HG03521 (cell line): ENCODE data around the gene TAS1R3.

ENCODE experiments used
- ATAC-seq: cut with Tn5 transposase; IDR thresholded peaks from one replicate; pipeline ENCODE4 v1.9.1; 2021; ENCODE audit warnings: mild to moderate bottlenecking, moderate library complexity; ENCODE audit not compliant: unreplicated experiment

The TAS1R3 gene

DNA sequence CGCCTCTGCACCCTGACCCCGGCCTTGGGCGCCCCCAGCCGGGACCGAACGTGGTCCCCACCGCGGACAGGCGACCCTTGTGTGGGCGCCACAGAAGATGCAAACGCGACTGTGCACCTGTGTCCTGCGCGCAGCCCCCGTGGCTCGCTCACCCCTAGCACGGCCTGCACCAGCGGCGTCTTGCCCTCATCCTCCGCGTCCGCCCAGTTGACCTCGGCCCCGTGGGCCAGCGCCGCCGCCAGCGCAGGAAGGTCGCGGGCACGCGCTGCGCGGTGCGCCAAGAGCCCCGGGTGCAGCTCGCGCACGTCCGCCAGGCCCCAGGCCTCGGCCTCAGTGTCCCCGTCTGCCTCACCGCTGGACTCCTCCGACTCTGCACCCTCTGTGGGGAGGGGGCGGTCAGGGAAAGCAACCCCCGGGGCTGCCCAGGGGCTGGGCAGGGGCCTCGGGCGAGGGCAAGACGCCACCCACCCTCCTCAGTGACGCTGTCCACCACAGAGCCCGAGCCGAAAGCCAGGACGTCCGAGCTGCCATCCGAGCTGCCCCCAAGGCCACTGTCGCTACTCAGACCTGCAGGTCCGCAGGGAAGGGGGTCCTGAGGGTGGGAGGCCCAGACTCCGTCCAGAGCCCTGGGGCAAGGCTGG is 36.7 kb upstream of the TAS1R3 start:
- ATAC-seq = no peak

DNA sequence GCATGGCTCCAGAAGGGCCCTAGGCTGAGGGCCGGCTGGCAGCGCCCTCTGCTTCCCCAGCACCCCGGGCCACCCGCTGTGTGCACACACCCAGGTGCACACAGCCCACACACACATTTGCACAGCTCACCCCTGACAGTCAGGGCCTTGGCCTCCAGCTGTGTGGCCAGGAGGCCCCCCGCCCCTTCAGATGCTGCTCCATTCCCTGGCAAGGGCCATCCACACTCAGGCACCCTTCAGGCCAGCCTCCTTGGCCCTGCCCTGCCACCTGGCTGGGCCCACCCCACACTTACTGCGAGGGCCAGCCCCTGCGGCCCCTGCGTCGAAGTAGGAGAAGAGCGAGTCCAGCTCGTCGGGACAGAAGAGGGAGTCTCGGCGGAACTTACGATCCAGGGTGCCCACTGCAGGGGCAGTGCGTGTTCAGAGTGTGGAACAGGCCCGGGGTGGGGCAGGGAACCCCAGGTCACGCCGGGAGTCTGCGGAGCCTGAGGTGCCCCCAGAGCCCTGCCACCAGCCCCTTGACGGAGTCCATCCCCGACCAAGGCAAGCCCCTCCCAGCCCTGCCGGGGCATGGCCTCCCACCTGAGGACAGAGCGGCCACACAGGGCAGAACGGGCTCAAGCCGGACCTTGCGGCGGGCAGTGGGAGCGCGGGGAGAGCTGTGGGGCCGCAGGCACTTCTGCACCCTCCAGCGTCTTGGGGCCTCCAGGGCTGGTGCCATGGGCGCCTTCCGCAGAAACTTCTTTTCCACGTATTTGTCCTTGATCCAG is 35.7 kb upstream of the TAS1R3 start:
- ATAC-seq = no peak

DNA sequence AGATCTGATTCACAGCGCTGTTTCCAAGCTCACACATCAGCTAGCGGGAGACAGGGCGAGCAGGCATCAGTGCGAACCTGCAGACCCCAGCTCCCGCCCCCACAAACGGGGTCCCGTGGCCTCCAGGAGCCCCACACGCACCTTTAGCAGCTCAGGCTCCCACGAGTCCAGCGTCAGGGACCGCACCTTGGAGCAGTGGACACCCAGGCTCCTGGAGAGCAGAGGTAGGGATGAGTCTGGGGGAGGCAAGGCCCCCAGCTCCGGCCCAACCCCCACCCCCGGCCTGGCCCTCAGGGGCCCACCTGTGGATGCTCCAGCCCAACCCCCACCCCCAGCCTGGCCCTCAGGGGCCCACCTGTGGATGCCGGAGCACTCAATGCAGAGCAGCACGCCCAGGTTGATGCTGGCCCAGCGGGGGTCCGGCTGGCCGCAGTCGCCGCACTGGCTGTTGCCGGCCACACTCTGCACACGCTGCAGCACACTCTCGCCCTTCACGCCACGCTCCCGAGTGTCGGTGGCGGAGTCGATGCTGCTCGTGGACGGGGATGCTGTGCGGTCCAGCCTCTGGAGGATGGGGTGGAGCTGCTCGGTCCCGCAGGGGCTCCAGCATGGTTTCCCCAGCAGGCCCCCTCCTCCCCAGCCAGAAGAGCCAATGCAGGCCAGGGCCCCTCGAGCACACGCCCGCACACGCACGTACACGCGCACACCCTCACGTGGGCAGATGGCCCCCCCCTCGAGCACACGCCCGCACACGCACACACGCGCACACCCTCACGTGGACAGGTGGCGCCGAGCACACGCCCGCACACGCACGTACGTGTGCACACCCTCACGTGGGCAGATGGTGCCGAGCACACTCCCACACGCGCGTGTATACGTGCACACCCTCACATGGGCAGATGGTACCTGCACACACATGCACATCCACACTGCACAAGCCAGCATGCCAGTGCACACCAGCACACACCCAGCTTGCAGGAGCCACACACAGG is 34.7 kb upstream of the TAS1R3 start:
- ATAC-seq = no peak

DNA sequence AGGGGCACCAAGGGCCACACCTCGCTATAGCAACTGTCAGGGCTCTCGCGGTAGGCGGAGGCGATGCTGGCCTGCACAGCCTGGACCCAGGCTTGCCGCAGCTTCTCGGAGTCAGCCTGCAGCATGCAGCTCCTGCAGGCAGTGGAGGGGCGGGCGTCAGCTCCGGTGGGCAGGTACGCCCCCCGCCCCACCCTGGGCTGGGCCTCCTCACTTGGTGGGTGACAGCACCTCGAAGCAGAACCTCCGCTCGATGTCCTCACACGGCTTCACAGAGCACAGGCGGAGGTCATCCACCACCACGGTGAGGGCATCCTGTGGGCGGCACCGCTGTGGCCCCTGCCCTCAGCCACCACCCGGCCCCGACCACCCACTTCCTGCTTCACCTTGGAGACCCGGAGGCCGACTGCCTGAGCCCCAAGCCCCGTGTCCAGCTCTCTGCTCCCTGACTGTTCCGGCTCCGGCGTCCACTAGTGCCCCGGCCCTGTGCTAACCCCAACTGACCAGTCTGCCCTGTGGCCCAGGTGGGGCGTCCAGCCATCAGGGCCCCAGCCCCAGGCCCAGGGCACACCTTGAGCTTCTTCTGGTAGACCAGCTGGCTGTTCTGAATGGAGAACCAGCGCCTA is 33.2 kb upstream of the TAS1R3 start:
- no peak for ATAC-seq

DNA sequence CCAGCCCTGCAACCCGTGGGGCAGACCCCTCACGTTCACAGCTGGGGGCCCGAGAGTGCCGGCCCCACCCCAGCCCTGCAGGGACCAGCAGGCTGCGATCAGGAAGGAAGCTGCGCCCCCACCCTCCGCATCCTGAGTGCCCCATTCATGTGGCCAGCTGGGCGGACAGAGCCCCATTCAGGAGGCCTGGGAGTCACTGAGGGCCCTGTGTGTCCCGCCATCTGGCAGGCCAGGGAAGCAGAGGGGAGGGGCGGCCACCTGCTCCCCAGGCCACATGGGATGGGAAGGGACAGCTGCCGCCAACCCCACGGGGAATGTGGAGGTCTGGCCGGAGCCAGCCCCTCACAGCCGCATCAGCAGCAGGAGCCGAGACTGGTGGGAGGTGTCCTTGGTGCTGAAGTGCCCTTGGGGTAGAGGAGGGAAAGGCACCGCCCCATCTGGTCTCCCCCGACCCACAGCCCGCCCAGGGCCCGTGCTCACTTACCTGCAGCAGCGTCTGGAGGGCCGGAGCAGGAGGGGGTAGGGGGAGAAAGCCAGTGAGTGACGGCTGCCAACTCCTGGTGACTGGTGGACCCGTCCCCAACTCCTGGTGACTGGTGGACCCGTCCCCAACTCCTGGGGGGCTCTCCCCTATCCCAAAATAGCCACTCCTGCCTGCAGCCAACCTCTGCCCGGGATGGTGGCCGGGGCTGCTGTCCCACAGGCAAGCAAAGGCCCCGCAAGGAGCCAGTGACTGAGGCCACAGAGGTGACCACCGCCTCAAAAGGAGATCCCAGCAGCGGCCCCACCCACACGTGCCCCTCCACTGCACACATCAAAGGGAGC is 32.0 kb upstream of the TAS1R3 start:
- no peak for ATAC-seq

DNA sequence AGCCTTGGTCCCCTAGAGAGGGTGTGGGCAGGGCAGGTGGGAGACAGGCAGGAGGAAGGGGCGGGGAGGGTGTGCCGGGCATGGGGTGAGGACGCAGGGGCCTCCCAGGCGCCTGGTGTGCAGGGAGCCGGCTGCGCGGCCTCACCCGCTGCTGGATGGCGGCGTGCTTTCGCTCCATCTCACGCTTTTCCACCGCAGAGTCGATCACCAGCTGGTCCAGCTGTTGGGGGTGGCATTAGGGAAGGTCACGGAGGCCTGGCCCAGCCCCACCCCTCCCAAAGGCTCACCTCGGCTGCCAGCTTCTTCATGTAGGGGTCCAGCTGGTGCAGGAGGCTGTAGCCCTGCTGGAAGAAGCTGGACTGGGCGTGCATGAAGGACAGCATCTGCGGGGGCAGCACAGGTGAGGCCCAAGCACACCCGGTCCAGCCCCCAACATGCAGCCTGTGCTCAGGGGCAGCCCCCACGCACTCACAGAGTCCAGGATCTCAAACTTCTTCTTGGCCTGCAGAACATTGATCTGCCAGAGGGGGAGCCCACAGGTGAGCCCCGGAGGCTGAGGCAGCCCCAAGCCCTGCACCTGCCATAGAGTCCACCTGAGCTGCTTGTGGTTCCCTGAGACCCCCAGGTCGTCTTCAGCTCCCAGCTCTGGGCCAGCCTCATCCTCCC is 31.3 kb upstream of the TAS1R3 start:
- no peak for ATAC-seq

DNA sequence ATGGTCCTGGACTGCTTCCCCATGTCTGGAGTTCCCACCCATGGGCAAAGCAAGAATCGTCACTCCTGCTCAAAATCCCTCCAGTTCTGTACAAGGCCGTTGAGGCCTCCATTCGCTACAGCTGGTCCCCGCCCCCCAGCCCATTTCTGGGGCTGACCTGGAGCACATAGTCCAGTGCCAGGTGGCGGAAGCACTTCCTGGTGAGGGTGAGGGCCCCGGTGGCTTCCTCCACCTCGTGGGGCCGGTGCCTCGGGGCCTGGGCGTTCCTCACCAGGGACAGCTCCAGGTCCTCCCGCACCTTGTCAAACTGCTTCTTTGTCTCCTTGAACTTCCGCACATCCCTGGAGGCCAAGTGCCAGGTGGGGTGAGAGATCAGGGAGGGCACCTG is 30.7 kb upstream of the TAS1R3 start:
- no peak for ATAC-seq

DNA sequence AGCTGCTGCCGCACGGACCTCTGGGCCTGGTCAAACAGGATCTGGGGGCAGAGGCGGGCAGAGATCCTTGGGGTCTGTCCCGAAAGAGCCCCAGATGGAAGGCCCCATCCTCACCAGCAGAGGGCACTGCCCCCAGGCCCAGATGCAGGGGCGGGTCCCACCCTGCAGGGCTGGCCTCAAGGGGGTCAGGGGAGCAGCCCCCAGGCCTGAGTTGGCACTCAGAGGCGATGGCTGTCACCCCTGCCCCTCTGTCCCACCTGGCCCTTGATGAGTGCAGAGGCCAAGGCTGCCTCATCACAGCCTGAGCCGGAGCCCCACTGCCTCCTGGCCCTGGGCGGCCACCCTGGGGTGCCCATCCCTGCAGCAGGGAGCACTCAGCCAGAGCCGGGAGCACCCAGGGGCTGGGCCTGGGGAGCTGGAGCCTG is 29.1 kb upstream of the TAS1R3 start:
- no peak for ATAC-seq

DNA sequence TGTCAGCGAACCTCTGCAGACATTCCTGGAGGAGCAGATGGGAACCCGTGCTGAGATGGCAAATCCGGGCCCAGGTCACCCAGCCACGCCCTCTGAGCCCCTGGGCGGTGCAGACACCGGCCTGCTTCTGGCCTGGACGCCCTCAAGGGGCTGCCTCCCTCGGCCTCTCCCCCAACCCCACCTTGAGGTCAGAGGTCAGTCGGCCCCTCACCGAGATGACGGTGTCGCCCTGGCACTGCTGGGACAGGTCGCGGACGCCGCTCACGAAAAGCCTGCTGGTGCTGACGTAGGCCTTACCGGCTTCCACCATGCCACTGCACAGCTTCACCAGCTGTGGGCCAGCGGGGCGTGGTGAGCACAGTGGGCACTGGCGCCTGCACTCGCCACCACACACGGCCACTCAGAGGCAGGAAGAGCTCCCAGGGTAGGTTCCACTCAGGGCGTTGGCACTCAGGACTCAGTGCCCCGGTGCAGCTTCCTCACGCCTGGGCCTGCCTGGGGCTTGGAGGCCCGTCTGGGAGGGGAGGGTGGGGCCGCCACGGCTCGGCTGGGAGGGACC is 28.1 kb upstream of the TAS1R3 start:
- ATAC-seq = no peak

DNA sequence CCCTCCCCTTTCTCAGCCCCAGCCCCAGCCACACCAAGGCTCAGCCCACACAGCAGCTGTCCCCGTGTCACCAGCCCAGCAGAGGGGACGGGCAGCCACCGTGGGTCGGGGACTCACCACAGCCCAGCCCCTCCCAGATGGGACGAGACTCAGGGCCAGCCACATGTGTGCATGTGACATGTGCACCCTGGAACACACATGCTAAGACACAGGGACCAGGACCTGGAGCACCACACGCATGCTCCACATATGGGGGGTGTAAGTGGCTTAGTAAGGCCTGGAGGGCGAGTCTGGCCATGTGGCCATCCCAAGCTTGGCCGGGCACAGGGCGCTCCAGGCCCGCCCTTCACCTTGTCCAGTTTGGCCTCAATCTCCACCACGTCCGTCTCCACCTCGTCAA is 27.3 kb upstream of the TAS1R3 start:
- no peak for ATAC-seq

DNA sequence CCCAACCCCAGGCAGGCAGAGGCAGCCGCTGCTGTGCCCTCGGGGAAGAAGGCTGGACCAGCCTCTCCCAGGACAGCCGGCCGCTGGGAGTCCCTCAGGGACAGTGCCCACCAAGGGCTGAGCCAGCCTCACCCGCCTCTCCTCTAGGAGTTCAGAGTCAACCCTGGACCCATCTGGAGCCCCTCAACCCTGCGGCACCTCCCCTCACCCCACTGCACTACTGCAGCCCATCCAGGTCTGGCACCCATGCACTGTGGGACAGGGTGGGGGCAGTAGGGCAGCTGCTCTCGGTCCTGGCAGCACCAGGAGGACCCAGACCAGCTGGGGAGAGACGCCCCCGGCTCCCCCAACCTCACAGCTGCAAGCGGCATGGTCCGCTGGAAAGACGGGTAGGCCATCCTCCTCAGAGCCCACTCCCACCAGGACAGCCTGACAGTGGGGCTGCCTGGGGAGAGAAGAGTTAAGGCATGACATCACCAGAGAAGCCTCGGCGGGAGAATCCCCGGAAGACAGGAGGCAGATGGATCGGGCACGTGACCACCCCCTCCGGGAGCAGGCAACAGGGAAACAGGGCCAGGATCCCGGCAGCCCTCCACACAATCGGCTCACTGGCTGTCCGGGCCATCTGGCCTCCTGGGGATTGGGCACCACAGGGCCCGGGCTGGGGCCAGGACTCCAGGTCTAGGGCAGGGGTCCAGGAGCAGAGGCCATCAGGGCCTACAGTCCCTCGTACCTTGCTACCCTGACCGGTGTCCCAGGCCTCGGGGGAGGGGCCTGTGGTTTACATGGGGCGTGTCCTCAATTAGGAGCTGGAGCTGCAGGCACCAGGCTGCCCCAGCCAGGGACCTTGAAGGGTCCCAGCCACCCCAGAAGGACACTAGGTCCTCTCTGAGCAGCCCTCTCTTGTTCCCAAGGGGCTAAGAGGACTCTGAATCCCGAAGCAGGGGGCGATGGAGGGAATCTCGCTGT is 26.5 kb upstream of the TAS1R3 start:
- no peak for ATAC-seq

DNA sequence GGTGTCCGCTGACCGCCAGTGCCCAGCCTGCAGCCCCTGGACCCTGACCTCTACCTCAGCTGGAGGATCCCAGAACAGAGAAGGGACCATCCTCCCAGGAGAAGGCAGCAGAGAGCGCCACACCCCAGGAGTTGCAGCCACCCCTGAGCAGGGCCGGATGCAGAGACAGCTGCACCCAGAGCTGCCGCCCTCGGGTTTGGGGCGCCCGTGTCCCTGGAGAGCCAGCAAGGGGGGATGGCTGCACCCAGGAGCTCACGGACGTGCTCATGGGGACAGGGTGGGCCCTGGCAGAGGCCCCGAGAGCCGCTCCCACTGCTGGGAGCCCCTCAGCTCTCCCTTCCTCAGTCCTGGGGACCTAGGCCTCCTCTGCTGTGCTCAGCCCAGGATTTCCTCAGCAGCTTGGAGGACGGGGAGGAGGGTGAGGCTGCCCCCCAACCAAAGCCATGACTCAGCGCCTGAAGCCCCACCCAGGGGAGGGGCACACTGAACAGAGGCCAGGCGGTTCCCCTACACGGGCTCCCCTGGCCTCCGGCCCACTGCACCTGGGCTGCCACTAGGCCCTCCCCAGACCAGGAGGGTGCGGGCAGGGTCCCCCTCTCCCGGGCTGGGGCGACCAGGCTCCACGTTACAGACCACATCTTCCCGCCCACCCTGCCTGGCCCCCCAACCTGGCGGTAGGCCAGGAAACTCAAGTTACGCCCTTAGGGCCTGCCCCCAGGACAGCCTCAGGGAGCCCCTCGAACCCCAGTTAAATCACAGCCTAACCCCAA is 25.6 kb upstream of the TAS1R3 start:
- no peak for ATAC-seq

DNA sequence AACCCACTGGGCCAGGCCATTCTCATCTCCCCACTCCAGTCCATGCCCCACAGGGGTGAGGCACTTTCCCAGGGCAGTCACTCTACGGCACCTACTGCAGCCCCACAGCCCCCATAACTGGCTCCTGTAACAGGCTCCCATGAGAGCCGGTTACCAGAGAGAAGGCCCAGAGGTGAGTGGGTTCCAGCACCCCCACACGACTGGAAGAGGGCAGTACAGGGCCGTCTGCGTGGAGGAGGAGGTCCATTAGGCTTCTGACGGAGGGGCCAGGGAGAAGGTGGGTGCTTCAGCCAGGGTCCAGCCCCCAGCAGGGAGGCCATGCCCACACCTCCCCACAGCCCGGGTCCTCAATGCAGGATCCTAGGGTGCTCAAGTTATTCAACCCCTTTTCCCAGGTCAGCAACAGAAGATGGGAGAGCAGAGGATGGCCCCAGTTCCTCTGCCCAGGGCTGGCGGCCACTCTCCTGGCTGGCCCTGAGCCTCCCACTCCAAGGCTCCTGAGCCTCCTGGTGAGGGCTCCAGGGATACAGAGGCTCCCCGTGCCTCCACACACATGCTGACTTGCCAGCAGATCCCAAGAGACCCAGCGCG is 24.9 kb upstream of the TAS1R3 start:
- no peak for ATAC-seq

DNA sequence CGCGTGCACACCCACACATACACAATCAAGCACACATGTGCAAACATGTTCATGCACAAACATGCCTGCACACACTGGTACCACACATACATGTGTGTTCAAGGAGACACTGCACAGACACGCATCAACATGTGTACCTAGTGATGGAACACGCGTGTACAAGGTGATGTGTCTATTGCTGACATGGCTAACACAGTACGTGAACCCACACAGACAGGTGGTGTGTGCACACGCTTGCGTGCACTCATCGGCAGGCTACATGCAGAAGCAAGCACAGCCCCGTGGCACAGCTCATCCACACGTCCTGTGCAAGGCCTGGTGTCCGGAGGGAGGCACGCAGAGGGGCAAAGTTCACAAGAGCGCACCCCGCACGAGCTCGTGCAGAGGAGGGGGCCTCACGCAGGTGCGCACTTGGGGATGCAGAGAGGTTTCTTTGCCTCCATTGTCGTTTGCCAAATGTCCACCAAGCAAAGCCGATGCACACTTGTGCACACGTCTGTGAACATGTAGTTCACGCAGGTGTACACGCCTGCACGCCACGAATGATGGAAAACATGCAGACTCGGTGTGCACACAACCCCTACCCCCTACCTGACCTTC is 24.3 kb upstream of the TAS1R3 start:
- no peak for ATAC-seq

DNA sequence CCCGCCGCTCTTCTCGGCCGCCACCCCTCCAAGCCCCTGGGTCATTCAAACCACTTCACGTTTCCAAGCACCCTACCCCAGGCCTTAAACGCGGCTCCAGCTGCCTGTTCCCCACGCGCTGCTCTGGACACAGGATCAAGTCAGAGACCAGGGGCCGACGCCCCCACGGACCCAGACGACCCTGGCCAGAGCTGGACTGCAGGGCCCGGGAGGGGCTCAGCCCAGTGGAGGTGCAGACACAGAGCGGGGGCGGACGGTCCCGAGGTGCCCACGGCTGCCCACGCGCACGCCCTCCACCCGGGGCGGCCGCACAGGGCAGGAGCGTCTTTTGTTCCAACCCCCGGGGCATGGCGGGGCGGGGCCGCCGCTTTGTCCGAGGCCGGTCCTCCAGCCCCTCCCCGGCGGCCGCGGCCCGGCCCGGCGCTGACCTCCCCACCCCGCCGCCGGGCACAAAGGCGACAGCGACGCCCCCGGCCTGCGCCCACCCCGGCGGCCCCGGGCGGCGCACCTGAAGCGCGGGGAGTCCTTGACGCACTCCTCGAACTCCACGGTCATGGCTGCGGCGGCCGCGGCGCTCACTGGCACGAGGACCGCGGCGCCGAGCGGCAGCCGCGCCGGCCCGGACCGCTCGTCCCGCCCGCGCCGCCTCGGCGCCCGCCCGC is 23.7 kb upstream of the TAS1R3 start:
- ATAC-seq = peak; percentile 2
